Fibroblast of upper back skin (primary cell): ENCODE measurements around the gene LRRC18.

Experiments
- DNase-seq: peaks from one replicate; pipeline ENCODE4 v3.0.0-alpha.2; 2013

LRRC18 gene

DNA sequence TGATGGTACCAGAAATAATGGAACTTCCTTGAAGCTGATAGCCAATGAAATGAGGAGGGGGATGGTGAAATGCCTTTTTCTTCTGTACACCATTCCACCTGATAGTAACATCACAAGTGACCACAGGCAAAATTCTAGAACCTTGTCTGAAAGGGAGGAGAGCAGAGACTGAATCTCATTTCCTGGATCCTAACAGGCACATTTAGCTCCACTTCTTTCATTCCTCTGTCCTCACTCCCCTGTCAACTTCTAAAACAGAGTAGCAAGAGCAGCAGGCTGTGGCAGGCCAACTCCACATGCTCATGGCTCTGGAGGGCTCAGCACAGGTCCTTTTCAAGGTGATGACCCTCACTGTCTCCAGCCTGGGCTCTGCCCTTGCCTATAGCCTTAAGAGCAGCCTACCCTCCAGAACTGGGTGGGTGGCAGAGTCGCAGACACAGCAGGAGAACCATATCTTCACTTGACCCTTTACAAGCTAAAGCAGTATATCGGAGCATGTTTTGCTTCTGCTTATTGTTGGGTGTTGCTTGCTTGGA, at the start of gene LRRC18:
LRRC18 (minus strand) TSS at position 51 of the 536 bp plus-strand sequence. CDS start 25,685 bp downstream, outside the sequence.
- DNase-seq = no peak

GRCh38 chr10:48985621-48986158, 46.0 kb upstream of the LRRC18 start:
- DNase-seq = no peak

GRCh38 chr10:48983648-48984351, 44.2 kb upstream of the LRRC18 start:
- DNase-seq = no peak

GRCh38 chr10:48982584-48982983, 42.9 kb upstream of the LRRC18 start:
- DNase-seq = no peak

GRCh38 chr10:48981310-48981907, 41.8 kb upstream of the LRRC18 start:
- peak; percentile 27 for DNase-seq

GRCh38 chr10:48978318-48978717, 38.7 kb upstream of the LRRC18 start:
- DNase-seq = no peak

DNA sequence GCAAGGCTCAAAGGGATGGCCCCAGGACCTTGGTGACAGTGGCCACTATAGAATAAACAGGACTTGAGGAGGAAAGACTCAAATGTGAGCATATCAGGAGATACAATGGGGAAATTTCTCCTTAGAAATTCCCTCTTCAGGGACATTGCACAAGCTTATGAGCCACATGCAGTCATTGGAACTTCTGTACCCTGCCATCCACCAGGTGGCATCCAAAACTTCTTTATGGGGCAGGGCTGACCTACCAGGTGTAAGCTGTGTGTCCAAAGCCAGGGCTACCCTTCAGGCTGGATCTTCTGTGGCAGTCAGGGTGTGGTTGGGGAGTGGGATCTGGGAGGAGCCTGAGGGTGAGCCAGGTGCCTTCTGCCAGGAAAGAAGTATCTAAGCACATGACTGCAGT, 36.6 kb upstream of the LRRC18 start:
- DNase-seq = peak; percentile 5

DNA sequence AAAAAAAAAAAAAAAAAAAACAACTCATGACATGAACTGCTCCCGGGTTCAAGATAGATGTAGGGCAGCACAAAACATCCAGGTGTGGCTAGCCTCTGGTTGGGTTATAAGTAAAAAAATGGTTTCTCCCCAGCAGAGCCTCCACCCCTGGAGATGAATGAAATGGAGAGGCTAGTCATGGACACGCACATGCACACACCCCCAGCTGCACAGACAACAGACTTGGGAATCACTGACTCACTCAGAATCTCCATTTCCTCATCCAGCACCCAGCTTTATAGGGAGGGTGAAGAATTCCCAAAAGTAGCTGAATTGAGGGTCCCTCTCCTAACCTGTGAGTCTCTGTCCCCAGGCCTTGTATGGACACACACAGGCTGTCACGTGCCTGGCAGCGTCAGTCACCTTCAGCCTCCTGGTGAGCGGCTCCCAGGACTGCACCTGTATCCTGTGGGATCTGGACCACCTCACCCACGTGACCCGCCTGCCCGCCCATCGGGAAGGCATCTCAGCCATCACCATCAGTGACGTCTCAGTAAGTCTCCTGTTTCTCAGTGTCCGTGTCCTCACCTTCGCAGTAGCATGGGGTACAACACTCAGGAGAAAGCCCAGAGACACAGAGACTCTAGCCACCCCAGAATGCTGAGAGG, 35.0 kb upstream of the LRRC18 start:
- no peak for DNase-seq

DNA sequence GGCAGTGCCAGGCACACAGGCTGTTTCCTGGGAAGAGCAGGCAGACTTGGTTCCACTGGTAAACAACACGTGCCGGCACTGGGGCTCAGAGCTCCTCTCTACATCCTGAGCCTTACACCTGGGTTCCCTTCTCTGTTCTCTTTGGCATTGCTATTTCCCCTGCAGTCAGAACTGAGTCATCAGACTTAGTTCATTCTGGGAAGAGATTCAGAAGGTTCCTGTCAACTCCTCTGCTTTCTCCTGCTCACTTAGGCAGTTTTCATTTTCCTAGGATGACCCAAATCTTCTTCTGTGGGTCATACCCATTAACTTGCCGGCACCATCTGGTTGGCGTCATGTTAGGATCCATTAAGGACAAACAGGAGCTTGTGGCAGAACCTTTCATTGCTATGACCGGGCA, 33.4 kb upstream of the LRRC18 start:
- DNase-seq = no peak

- DNase-seq = no peak
Measured at GRCh38 chr10:48970654-48971053, 31.0 kb upstream of the LRRC18 start.

GRCh38 chr10:48970046-48970445, 30.4 kb upstream of the LRRC18 start:
- DNase-seq = no peak

DNA sequence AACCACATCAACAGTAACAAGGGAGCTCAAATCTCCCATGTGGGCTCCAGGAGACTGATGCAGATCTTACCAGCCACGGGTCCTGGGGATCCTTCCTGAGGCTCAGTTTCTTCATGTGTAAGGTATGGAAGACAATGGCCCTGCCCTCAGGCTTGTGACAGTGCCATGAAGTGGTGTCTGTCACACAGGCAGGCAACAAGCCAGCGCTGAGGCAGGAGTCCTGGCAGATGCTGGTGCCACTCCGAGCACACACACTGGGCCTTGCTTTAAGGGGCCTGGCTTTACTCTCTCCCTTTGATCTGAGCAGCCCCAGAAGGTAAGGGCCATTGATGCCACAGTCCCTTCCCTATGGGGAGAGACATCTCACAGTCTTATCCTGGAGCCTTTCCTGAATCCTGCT, 28.4 kb upstream of the LRRC18 start:
- DNase-seq = no peak

DNA sequence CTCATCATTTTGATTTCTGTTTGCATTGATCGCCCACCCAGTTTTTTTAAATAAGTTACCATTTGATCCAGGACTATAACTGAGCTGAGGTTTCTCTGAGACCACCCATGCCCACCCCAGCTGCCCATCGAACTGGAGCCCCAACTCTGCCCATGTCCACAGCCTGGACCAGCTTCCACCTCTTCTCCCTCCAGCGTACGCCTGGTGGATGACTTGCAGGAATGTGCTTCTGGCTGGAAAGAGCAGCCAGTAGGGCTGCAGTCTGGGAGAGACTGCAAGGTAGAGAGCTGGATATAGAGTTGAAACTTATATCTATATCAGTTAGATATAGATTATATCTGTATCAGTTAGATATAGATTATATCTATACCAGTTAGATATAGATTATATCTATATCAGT, 25.8 kb upstream of the LRRC18 start:
- no peak for DNase-seq

- no peak for DNase-seq
Measured at GRCh38 chr10:48964038-48964437, 24.4 kb upstream of the LRRC18 start.

DNA sequence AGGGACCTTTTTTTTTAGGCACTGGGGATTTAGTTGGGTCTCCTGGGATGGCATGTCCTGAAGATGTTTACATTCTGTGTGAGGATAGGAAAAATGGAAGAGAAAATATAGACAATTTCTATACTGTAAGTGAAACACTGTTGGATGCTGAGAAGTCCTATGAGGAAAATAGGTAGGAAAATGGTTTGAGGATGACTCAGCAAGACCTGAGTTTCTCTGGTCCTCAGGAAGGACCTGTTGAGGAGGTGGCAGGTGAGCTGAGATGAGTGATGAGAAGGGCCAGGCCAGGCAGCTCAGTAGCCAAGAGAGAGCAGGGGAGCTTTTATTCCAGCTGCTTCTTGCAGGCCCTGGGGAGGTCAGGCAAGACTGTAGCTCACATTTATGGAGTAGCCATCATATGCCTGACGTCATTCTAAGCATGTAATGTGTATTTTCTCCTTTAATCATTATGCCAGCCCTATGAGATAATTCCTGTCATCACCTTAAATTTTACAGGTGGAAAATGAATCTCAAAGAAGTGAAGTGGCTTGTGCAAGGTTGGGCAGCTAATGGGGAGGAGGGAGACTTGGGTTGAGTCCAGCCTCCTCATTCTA, 19.1 kb upstream of the LRRC18 start:
- no peak for DNase-seq

DNA sequence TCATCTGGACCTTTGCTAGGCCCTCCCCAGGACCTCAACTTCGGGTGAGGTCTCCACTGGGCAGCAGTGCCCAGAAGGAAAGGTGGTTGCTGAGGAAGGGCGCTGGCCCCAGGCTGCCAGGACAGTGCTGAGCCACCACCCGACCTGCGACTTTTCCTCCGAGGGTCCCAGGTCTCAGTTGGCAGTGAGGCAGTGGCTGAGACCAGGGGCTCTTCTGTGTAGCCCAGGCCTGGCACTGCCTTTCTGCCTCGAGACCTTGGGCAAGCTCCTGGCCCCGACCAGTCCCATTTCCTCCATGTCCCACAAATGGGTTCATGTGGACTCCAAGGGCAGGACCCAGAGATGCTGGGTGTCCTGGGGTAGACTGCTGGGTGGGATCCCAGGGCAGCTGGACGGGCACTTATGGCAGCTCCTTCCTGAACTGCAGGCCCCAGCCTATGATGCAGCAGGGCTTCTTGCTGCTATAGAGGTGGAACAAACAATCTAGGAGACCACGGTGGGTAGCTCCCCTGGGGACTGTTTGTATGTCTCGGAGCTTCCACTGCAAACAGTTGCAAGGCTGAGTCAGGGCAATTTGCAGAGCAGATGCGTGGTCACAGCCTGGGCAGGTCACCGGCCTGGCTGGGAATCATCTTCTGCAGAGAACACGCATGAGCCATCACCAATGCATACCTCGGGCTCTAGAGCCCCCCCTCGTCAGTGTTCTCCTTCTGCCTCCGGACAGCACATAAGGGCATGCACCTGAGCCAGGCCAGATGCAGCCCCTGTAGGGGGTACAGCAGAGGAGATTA, 17.9 kb upstream of the LRRC18 start:
- no peak for DNase-seq

DNA sequence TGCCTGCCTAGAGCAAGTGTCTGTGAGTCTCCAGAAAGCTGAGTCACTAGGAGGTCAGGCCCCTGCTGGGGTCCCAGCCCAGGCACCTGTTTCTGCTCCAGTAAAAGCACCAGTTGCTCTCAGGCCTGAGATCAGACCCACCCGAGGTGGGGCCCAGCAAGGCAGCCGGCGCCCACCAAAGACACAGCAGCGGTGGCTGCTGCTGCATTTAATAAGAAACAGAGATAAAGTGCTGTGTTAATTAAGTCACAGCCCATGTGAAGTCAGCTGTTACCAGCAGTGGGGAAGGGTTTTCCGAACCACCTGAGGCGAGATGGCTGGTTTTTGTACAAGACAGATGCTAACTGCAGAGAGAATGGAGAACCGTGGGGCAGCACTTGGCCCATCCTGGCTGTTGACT, 12.1 kb upstream of the LRRC18 start:
- DNase-seq = no peak

- DNase-seq = no peak
Measured at GRCh38 chr10:48948470-48949037, 8.9 kb upstream of the LRRC18 start.

GRCh38 chr10:48947690-48948469, 8.2 kb upstream of the LRRC18 start:
- DNase-seq = no peak

DNA sequence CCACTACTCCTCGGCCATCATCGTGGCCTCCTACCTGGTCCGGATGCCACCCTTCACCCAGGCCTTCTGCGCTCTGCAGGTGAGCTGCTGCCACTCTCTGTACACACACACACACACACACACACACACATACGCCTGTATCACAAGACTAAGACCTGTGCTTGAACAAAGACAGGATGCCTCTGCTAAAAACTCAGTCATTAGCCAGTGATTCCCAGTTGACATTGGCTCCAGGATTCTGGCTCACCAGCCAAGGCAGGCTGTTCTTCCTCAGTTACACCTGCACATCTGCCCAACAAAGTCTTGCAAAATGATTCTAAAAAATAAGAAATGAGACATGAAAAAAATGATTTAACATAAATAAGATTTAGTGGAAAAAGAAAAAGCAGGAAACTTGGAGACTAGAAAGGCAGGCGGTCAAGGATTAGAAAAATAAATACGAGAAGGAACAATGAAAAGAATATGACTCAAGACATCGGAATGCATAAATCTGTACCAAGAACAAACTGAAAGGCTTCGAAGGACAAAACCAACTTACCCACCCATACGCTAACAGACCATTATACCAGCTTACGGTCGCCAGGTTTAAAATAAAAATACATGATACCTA, 7.4 kb upstream of the LRRC18 start:
- no peak for DNase-seq

DNA sequence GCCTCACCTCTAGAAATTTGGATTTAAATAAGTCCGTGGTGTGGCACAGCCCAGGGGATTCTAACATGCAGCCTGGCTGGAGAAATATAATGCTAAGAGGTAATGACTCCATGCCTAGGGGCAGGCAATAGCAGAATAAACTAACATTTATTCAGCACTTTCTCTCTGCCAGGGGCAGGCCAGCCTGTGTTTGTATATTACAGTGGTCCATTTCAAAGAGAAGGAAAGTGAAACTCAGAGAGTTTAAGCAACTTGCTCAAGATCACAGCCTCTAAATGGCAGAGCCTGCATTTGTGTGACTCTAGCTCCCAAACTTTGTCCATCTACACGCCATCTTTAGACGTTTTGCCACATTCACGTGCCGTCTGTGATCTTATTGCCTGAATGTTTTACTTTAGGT, 6.7 kb upstream of the LRRC18 start:
- DNase-seq = no peak
